KMS-11 (cell line): Measurements from ENCODE around the gene ADAP1.

Source experiments
- H2AFZ ChIP-seq: fragments of 200-600 bp; sonication (generic); 2 replicates; pipeline ENCODE4 v1.6.1; 2016; ENCODE audit warnings: antibody characterized with exemption, mixed run types, low read depth
- H3K27ac ChIP-seq: fragments of 200-600 bp; sonication (generic); 2 replicates; pipeline ENCODE4 v1.6.1; 2016; ENCODE audit warnings: mild to moderate bottlenecking, mixed run types
- H3K27me3 ChIP-seq: fragments of 200-600 bp; sonication (generic); 2 replicates; pipeline ENCODE4 v1.6.1; 2017; ENCODE audit warnings: mild to moderate bottlenecking, low read depth, mixed run types, moderate library complexity; ENCODE audit not compliant: insufficient read depth
- H3K36me3 ChIP-seq: fragments of 200-600 bp; sonication (generic); 2 replicates; pipeline ENCODE4 v1.6.1; 2017; ENCODE audit warnings: mild to moderate bottlenecking, mixed run types; ENCODE audit not compliant: insufficient read depth
- H3K4me1 ChIP-seq: fragments of 200-600 bp; sonication (generic); 2 replicates; pipeline ENCODE4 v1.6.1; 2016; ENCODE audit warnings: mild to moderate bottlenecking, low read depth, mixed run types; ENCODE audit not compliant: poor library complexity, severe bottlenecking
- H3K4me2 ChIP-seq: fragments of 200-600 bp; sonication (generic); 2 replicates; pipeline ENCODE4 v1.7.0; 2016; ENCODE audit warnings: mild to moderate bottlenecking, mixed run types
- H3K4me3 ChIP-seq: fragments of 200-600 bp; sonication (generic); IDR thresholded peaks from 2 replicates; pipeline ENCODE4 v1.6.1; 2017; ENCODE audit warnings: low read depth, low read length, mixed read lengths; ENCODE audit not compliant: insufficient read depth
- H3K79me2 ChIP-seq: fragments of 200-600 bp; sonication (generic); 2 replicates; pipeline ENCODE4 v1.6.1; 2016; ENCODE audit warnings: low read depth, mixed run types; ENCODE audit not compliant: insufficient read depth
- H3K9ac ChIP-seq: fragments of 200-600 bp; sonication (generic); 2 replicates; pipeline ENCODE4 v1.6.1; 2016; ENCODE audit warnings: mild to moderate bottlenecking, mixed run types
- H4K20me1 ChIP-seq: fragments of 200-600 bp; sonication (generic); 2 replicates; pipeline ENCODE4 v1.6.1; 2016; ENCODE audit warnings: mild to moderate bottlenecking, mixed run types; ENCODE audit not compliant: insufficient read depth
- TF ChIP-seq, protein P1 (sequence below): fragments of 200-600 bp; sonication (generic); conservative IDR thresholded peaks from 2 replicates; pipeline ENCODE4 v1.6.1; 2017; ENCODE audit warnings: low read depth, mild to moderate bottlenecking, antibody characterized with exemption, low read length, moderate library complexity, mixed read lengths

Gene ADAP1

DNA sequence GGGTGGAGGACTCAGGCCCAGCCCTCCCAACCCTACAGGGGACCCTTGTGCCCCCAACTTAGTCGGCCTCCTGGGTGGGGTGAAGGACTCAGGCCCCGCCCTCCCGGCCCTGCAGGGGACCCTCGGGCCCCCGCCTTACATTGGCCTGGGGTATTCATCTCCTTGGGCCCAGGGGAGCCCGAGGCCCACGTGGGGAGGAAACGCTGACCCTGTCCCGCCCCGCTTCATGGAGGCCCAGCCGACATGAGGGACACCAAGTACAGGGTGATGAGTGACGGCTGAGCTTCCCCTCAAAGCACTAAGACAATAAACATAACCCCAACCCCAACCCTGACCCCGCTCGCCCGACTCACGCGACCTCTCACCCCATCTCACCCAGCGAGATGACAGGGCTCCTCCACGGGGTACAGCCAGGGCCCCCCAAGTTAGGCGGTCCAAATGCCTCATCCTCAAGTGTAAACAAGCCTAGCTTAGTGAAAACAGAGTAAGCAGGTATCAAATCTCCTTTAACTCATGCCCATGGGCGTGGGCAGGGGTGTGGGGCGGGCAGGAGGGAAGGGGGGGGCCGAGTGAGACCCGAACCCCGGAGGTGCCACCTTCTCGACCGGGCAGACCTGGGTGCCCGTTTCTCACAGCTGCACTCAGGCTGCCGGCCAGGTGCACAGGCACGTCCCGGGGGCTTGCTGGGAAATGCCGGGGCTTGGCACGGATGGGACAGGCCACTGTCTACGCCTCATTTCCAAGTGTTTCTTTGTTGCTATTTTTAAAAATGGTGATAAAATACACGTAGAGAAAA lies 36.7 kb upstream of the ADAP1 start:
- H3K27ac ChIP-seq: no peak overlapping the region
- no peaks in the 10 kb centered on the region for H3K79me2 ChIP-seq
- no peaks in the 10 kb centered on the region for H4K20me1 ChIP-seq
- H3K36me3 ChIP-seq: no peaks in the 10 kb centered on the region
- H3K4me2 ChIP-seq: no peak overlapping the region
- H3K27me3 ChIP-seq: peaks cover 22% of the 10 kb centered on the region; the same call in 1 of the 2 replicates
- peaks cover 3% of the 10 kb centered on the region for H3K4me1 ChIP-seq
- no peak overlapping the region for H3K4me3 ChIP-seq
- H2AFZ ChIP-seq: no peak overlapping the region
- TF ChIP-seq, protein P1, sequence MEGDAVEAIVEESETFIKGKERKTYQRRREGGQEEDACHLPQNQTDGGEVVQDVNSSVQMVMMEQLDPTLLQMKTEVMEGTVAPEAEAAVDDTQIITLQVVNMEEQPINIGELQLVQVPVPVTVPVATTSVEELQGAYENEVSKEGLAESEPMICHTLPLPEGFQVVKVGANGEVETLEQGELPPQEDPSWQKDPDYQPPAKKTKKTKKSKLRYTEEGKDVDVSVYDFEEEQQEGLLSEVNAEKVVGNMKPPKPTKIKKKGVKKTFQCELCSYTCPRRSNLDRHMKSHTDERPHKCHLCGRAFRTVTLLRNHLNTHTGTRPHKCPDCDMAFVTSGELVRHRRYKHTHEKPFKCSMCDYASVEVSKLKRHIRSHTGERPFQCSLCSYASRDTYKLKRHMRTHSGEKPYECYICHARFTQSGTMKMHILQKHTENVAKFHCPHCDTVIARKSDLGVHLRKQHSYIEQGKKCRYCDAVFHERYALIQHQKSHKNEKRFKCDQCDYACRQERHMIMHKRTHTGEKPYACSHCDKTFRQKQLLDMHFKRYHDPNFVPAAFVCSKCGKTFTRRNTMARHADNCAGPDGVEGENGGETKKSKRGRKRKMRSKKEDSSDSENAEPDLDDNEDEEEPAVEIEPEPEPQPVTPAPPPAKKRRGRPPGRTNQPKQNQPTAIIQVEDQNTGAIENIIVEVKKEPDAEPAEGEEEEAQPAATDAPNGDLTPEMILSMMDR: no peak
- no peak overlapping the region for H3K9ac ChIP-seq

GRCh38 chr7:990352-990932 lies 36.0 kb upstream of the ADAP1 start:
- Histone ChIP-seq H3K4me3 (no peak overlapping the region), H2AFZ (no peak overlapping the region), H3K9ac (no peak overlapping the region), H3K79me2 (no peaks in the 10 kb centered on the region), H4K20me1 (no peaks in the 10 kb centered on the region), H3K4me1 (peaks cover 3% of the 10 kb centered on the region), H3K27me3 (peaks cover 29% of the 10 kb centered on the region), H3K27ac (no peak overlapping the region), H3K4me2 (no peak overlapping the region), H3K36me3 (no peaks in the 10 kb centered on the region)
- TF ChIP-seq, protein P1: no peak

DNA sequence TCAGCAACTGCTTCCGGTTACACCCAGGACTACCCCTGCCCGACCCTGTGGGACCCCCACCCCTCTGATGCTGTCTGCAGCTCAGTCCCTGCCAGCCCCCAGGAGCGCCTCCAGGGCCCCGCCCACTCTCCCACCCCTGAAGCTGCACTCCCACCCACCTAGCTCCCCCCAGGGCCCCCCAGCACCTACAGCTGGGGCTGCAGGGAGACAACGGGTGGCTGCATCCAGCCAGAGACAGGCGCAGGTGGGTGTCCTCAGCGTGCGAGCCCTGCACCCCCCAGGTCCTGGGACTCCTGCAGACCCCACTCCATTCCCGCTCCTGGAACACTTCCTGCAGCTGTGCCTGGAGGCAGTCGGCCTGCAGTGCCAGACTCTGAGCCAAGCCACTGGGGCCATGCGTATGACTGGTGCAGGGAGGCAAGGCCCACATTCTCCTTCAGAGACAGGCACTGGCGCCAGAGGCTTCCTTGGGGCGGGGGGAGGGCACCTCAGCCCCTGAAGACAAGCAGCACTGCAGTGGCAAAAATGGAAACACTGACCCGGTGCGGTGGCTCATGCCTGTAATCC lies 34.6 kb upstream of the ADAP1 start:
- no peak overlapping the region for H2AFZ ChIP-seq
- no peaks in the 10 kb centered on the region for H3K36me3 ChIP-seq
- no peaks in the 10 kb centered on the region for H3K79me2 ChIP-seq
- no peak overlapping the region for H3K4me2 ChIP-seq
- no peak overlapping the region for H3K4me3 ChIP-seq
- H3K27ac ChIP-seq: no peak overlapping the region
- no peak overlapping the region for H3K9ac ChIP-seq
- H3K27me3 ChIP-seq: peaks cover 40% of the 10 kb centered on the region
- TF ChIP-seq, protein P1: no peak
- H4K20me1 ChIP-seq: no peaks in the 10 kb centered on the region
- H3K4me1 ChIP-seq: peaks cover 3% of the 10 kb centered on the region

- H3K4me1 ChIP-seq: peaks cover 3% of the 10 kb centered on the region
- no peaks in the 10 kb centered on the region for H3K36me3 ChIP-seq
- no peak overlapping the region for H3K9ac ChIP-seq
- no peak overlapping the region for H2AFZ ChIP-seq
- TF ChIP-seq, protein P1: no peak
- no peak overlapping the region for H3K4me2 ChIP-seq
- H3K4me3 ChIP-seq: no peak overlapping the region
- H3K79me2 ChIP-seq: no peaks in the 10 kb centered on the region
- H3K27me3 ChIP-seq: peaks cover 45% of the 10 kb centered on the region
- no peak overlapping the region for H3K27ac ChIP-seq
- H4K20me1 ChIP-seq: no peaks in the 10 kb centered on the region
Observed at GRCh38 chr7:988426-988911, 34.0 kb upstream of the ADAP1 start.
